H1 (cell line): ENCODE measurements around the gene CELF4. TPM values are rescaled to one million over a fixed set of nuclear protein-coding genes. Genes with fewer than 3 reads are reported as not detected.

Experiments
- CTCF ChIA-PET: fragments of 300-600 bp; sonication (Branson Sonifier 250); formaldehyde crosslinking; loops from one replicate; lab custom pipeline; 2021; ENCODE audit not compliant: partially characterized antibody; lab: Charles Lee
- POLR2A ChIA-PET: fragments of 300-600 bp; sonication (Branson Sonifier 250); formaldehyde crosslinking; loops from one replicate; lab custom pipeline; 2021; ENCODE audit warnings: inconsistent platforms; ENCODE audit not compliant: partially characterized antibody; lab: Charles Lee
- DNase-seq, 2 experiments: peaks; one replicate each; pipeline versions ENCODE4 v3.0.0 to v3.0.0-alpha.2; 2010 to 2022; ENCODE audit warnings: low spot score in 2 of 2, low read depth in 1 of 2, mixed read lengths in 1 of 2
- FAIRE-seq: peaks from 2 replicates; lab custom pipeline; 2011; peaks lifted over from hg19 to GRCh38; lab: Jason Lieb, UNC
- H2AFZ ChIP-seq: 2 replicates; pipeline ENCODE4 v1.8.1; 2012; ENCODE audit warnings: low read length, inconsistent platforms
- H2AK5ac ChIP-seq: 2 replicates; pipeline ENCODE4 v1.6.1; 2013; ENCODE audit warnings: low read depth, low read length
- H2BK120ac ChIP-seq: replicated peaks from 2 replicates; pipeline ENCODE3; 2013; ENCODE audit warnings: low read depth, low read length, inconsistent platforms
- H2BK12ac ChIP-seq: 2 replicates; pipeline ENCODE4 v1.6.1; 2013; ENCODE audit warnings: low read depth, low read length
- H2BK15ac ChIP-seq: 2 replicates; pipeline ENCODE4 v1.6.1; 2013; ENCODE audit warnings: low read length
- H2BK20ac ChIP-seq: 2 replicates; pipeline ENCODE4 v1.6.1; 2013; ENCODE audit warnings: low read length
- H2BK5ac ChIP-seq: 2 replicates; pipeline ENCODE4 v1.6.1; 2013; ENCODE audit warnings: low read depth, low read length
- H3K14ac ChIP-seq: 2 replicates; pipeline ENCODE4 v1.6.1; 2013; ENCODE audit warnings: inconsistent platforms; ENCODE audit not compliant: insufficient read length
- H3K18ac ChIP-seq: 2 replicates; pipeline ENCODE4 v1.6.1; 2013; ENCODE audit warnings: low read length; ENCODE audit errors: extremely low read depth
- H3K23ac ChIP-seq: 2 replicates; pipeline ENCODE4 v1.6.1; 2013; ENCODE audit warnings: inconsistent platforms; ENCODE audit not compliant: insufficient read length
- H3K23me2 ChIP-seq: 2 replicates; pipeline ENCODE4 v1.6.1; 2013; ENCODE audit warnings: low read depth, low read length
- H3K27ac ChIP-seq: 2 replicates; pipeline ENCODE4 v1.6.1; 2011; ENCODE audit warnings: low read depth, low read length, inconsistent platforms
- H3K27me3 ChIP-seq, 4 experiments: replicated peaks in 1 of 4; 1 replicate in 1 of 4; 2 replicates in 3 of 4; pipeline versions ENCODE4 v1.6.1 to v1.8.1; 2011 to 2013; ENCODE audit warnings: low read length in 3 of 4, mild to moderate bottlenecking in 3 of 4, inconsistent platforms in 2 of 4, mixed read lengths in 2 of 4, moderate library complexity in 1 of 4; ENCODE audit not compliant: control insufficient read depth in 3 of 4, insufficient read depth in 3 of 4; ENCODE audit errors: extremely low read depth in 1 of 4
- H3K36me3 ChIP-seq, 4 experiments: 2 replicates each; pipeline versions ENCODE4 v1.6.1 to v1.8.1; 2011 to 2013; ENCODE audit warnings: mild to moderate bottlenecking in 4 of 4, low read length in 3 of 4, moderate library complexity in 2 of 4, control low read depth in 1 of 4, inconsistent platforms in 1 of 4; ENCODE audit not compliant: insufficient read depth in 4 of 4, control insufficient read depth in 2 of 4
- H3K4ac ChIP-seq: replicated peaks from 2 replicates; pipeline ENCODE3; 2013; ENCODE audit warnings: low read length, low read depth, mixed read lengths, inconsistent platforms; ENCODE audit not compliant: insufficient read length
- H3K4me1 ChIP-seq, 4 experiments: replicated peaks in 1 of 4; 1 replicate in 1 of 4; 2 replicates in 3 of 4; pipeline versions ENCODE4 v1.6.1 to v1.8.1; 2011 to 2013; ENCODE audit warnings: low read length in 3 of 4, inconsistent platforms in 2 of 4, mixed read lengths in 1 of 4; ENCODE audit not compliant: insufficient read depth in 4 of 4, control insufficient read depth in 3 of 4
- H3K4me2 ChIP-seq, 2 experiments: 2 replicates each; pipeline versions ENCODE4 v1.6.1 to v1.8.1; 2011 to 2013; ENCODE audit warnings: low read depth in 2 of 2, low read length in 2 of 2, control low read depth in 1 of 2, inconsistent platforms in 1 of 2, mild to moderate bottlenecking in 1 of 2; ENCODE audit not compliant: insufficient read depth in 1 of 2
- H3K4me3 ChIP-seq, 4 experiments: fragments of 200-600, 300-600 bp in 1 of 4; sonication (generic), shearing (Covaris generic), sonication (Bioruptor Twin) in 1 of 4; 2 replicates each; pipeline versions ENCODE4 v1.5.1 to v1.8.1; 2011 to 2016; ENCODE audit warnings: low read length in 4 of 4, low read depth in 3 of 4, control low read depth in 2 of 4, inconsistent platforms in 2 of 4, mild to moderate bottlenecking in 2 of 4, mixed read lengths in 1 of 4, moderate library complexity in 1 of 4; ENCODE audit not compliant: insufficient read depth in 2 of 4; ENCODE audit errors: extremely low read depth in 1 of 4
- H3K56ac ChIP-seq: replicated peaks from 2 replicates; pipeline ENCODE3; 2013; ENCODE audit warnings: low read depth, mild to moderate bottlenecking, mixed read lengths, low read length, inconsistent platforms; ENCODE audit not compliant: insufficient read length
- H3K79me1 ChIP-seq: 2 replicates; pipeline ENCODE4 v1.6.1; 2013; ENCODE audit warnings: low read depth, low read length, control low read depth
- H3K79me2 ChIP-seq, 2 experiments: 2 replicates each; pipeline versions ENCODE4 v1.6.1 to v1.8.1; 2012 to 2013; ENCODE audit warnings: low read length in 2 of 2, mild to moderate bottlenecking in 2 of 2, inconsistent platforms in 1 of 2; ENCODE audit not compliant: insufficient read depth in 2 of 2, control insufficient read depth in 1 of 2
- H3K9ac ChIP-seq, 4 experiments: replicated peaks in 1 of 4; 1 replicate in 1 of 4; 2 replicates in 3 of 4; pipeline versions ENCODE4 v1.6.1 to v1.8.1; 2011 to 2013; ENCODE audit warnings: low read depth in 3 of 4, low read length in 3 of 4, control low read depth in 2 of 4, mild to moderate bottlenecking in 2 of 4, moderate library complexity in 2 of 4, inconsistent platforms in 1 of 4; ENCODE audit errors: extremely low read depth in 1 of 4
- H3K9me3 ChIP-seq, 2 experiments: 2 replicates each; pipeline versions ENCODE4 v1.6.1 to v1.8.1; 2012 to 2013; ENCODE audit warnings: mild to moderate bottlenecking in 2 of 2, moderate library complexity in 2 of 2, control low read depth in 1 of 2, inconsistent platforms in 1 of 2, low read depth in 1 of 2, low read length in 1 of 2, mixed read lengths in 1 of 2; ENCODE audit not compliant: insufficient read depth in 2 of 2
- H4K20me1 ChIP-seq, 2 experiments: replicated peaks in 1 of 2; 2 replicates each; pipeline versions ENCODE3 to v1.8.1; 2011 to 2013; ENCODE audit warnings: inconsistent platforms in 2 of 2, low read length in 2 of 2, mild to moderate bottlenecking in 1 of 2; ENCODE audit not compliant: insufficient read depth in 2 of 2, control insufficient read depth in 1 of 2
- H4K5ac ChIP-seq: 2 replicates; pipeline ENCODE4 v1.6.1; 2013; ENCODE audit warnings: low read length, low read depth, mixed read lengths, inconsistent platforms; ENCODE audit not compliant: insufficient read length
- H4K8ac ChIP-seq: 2 replicates; pipeline ENCODE4 v1.8.0; 2013; ENCODE audit warnings: mild to moderate bottlenecking, moderate library complexity, low read length, inconsistent platforms; ENCODE audit not compliant: insufficient read depth; ENCODE audit errors: extremely low read depth
- H4K91ac ChIP-seq: replicated peaks from 2 replicates; pipeline ENCODE3; 2013; ENCODE audit warnings: low read length, mixed read lengths, inconsistent platforms; ENCODE audit not compliant: insufficient read length
- RFX5 ChIP-seq: IDR thresholded peaks from 2 replicates; pipeline ENCODE4 v1.6.1; 2011; ENCODE audit warnings: low read depth, low read length, improper control_type of control experiment, borderline replicate concordance
- WGBS, 2 experiments: shearing (Covaris generic) in 1 of 2; methylation state at CpG; one replicate each; pipeline versions ENCODE4 v1.1.6 to v1.1.7; 2013 to 2015; ENCODE audit warnings: low lambda C conversion rate in 2 of 2, mixed read lengths in 2 of 2, inconsistent platforms in 1 of 2, low coverage in 1 of 2, missing lambda C conversion rate in 1 of 2; ENCODE audit not compliant: insufficient replicate concordance in 2 of 2, insufficient coverage in 1 of 2, insufficient read length in 1 of 2; ENCODE audit errors: extremely low coverage in 1 of 2, missing lambda C conversion rate in 1 of 2; 5-methylcytosine and 5-hydroxymethylcytosine counted together
- polyA plus RNA-seq, 7 experiments: library from polyadenylated mRNA; depleted of rRNA in 3 of 7; stranded (reverse) in 5 of 7; unstranded in 2 of 7; fragments of >200 nt in 5 of 7; fragments of 200-250 nt in 2 of 7; gene quantifications; 1 replicate in 5 of 7; 2 replicates in 1 of 7; 4 replicates in 1 of 7; pipeline versions ENCODE4 v1.2.1 to v1.2.3, GENCODE V29; 2011 to 2013; ENCODE audit warnings: missing spikeins in 2 of 7, mixed read lengths in 2 of 7
- total RNA-seq: library from RNA; stranded (reverse); fragmentation: NEBNext Ultra II Directional; extraction: Animal tissue kit (Norgen Biotek cat#: 25700); gene quantifications from 2 replicates; pipeline ENCODE4 v1.2.1, GENCODE V29; 2021
- TF ChIP-seq, protein P1 (sequence below): IDR thresholded peaks from 2 replicates; pipeline ENCODE4 v1.6.1; 2012; ENCODE audit warnings: inconsistent platforms

Gene CELF4
- total and polyA plus RNA-seq, 2 of the 8 experiments (the other 6 are each of a cell fraction or from before 2014, with no cell fraction given), result 1.6 to 3.4 TPM

GRCh38 chr18:37396971-37397720 is 168.5 kb downstream of the CELF4 start:
- POLR2A ChIA-PET, result interaction anchor here (1.2 kb wide), 1 partner anchor 20 kb away, joined by 3 read pairs; no protein-coding TSS in a partner anchor
- peaks cover 2% of the 10 kb centered on the region; the same call in 1 of the 2 replicates for H3K23me2 ChIP-seq

More at GRCh38 chr18:37396971-37397720, 168.5 kb downstream of the CELF4 start:
- H4K5ac ChIP-seq, result no peak overlapping the region
- no peak overlapping the region for H3K56ac ChIP-seq
- H3K9me3 ChIP-seq, result no peaks in the 10 kb centered on the region
- 96% methylated on average over 5 of the region's 5 CpGs; no CpG with 5 or more reads in 1 of the 2 experiments for WGBS, 2 experiments
- H3K4me1 ChIP-seq, result peaks cover 0 to 16% (median 12%) of the 10 kb centered on the region in 4 experiments; a peak in 6 of 7 replicates
- peaks cover 4 to 33% (median 20%) of the 10 kb centered on the region in 4 experiments for H3K27me3 ChIP-seq
- H2AK5ac ChIP-seq, result no peak overlapping the region
- no peak overlapping the region for H2AFZ ChIP-seq
- no peak overlapping the region for H3K9ac ChIP-seq
- no peak overlapping the region for H4K8ac ChIP-seq
- H2BK5ac ChIP-seq, result no peak overlapping the region
- no peak overlapping the region for H3K4me2 ChIP-seq
- no peak overlapping the region for H2BK12ac ChIP-seq
- no peak overlapping the region for H2BK120ac ChIP-seq
- no peak overlapping the region for H3K27ac ChIP-seq
- H3K18ac ChIP-seq, result no peak overlapping the region
- CTCF ChIA-PET, result interaction anchor here (0.7 to 2.3 kb wide), 19 partner anchors 9 to 136 kb away, joined by 3 to 11 read pairs (median 4); no protein-coding TSS in a partner anchor
- no peak overlapping the region for H3K4ac ChIP-seq
- DNase-seq, result no peak
- H2BK15ac ChIP-seq, result no peak overlapping the region
- H2BK20ac ChIP-seq, result no peak overlapping the region
- H3K79me2 ChIP-seq, result no peaks in the 10 kb centered on the region
- no peak overlapping the region for H3K14ac ChIP-seq
- H4K20me1 ChIP-seq, result peaks cover 0 to 2% of the 10 kb centered on the region in 2 experiments
- H3K79me1 ChIP-seq, result no peaks in the 10 kb centered on the region; the same call in 1 of the 2 replicates
- H4K91ac ChIP-seq, result no peak overlapping the region
- H3K36me3 ChIP-seq, result no peaks in the 10 kb centered on the region
- TF ChIP-seq RFX5, result no peak
- TF ChIP-seq, protein P1, sequence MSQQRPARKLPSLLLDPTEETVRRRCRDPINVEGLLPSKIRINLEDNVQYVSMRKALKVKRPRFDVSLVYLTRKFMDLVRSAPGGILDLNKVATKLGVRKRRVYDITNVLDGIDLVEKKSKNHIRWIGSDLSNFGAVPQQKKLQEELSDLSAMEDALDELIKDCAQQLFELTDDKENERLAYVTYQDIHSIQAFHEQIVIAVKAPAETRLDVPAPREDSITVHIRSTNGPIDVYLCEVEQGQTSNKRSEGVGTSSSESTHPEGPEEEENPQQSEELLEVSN, result no peak
- no peak overlapping the region for H3K4me3 ChIP-seq
- no peak overlapping the region for H3K23ac ChIP-seq
- no peak for FAIRE-seq
